GM23338 (cell line): ENCODE measurements around the gene IQCM. TPM values are rescaled to one million over a fixed set of nuclear protein-coding genes. Genes with fewer than 3 reads are reported as not detected.

ENCODE experiments used
- ATAC-seq: fragments of 200-7000 bp; cut with Tn5 transposase; 3 replicates; pipeline ENCODE4 v1.9.1; 2020
- DNase-seq: peaks from one replicate; pipeline ENCODE4 v3.0.0-alpha.2; 2015; ENCODE audit warnings: low spot score
- H2AFZ ChIP-seq: fragments of 200-600 bp; sonication (generic); 2 replicates; pipeline ENCODE4 v1.8.0; 2016; ENCODE audit warnings: antibody characterized with exemption, mild to moderate bottlenecking, moderate library complexity
- H3F3A ChIP-seq: fragments of 200-600 bp; sonication (generic); replicated peaks from 2 replicates; pipeline ENCODE4 v1.8.0; 2017; ENCODE audit warnings: antibody characterized with exemption, mixed run types, low read depth
- H3K27ac ChIP-seq: fragments of 200-600 bp; sonication (generic); 2 replicates; pipeline ENCODE4 v1.6.1; 2016; ENCODE audit warnings: low read depth
- H3K27me3 ChIP-seq: fragments of 200-600 bp; sonication (generic); 2 replicates; pipeline ENCODE4 v1.8.0; 2016; ENCODE audit warnings: mild to moderate bottlenecking, mixed run types, moderate library complexity; ENCODE audit not compliant: insufficient read depth
- H3K36me3 ChIP-seq: fragments of 200-600 bp; sonication (generic); 2 replicates; pipeline ENCODE4 v1.8.0; 2016; ENCODE audit warnings: mild to moderate bottlenecking; ENCODE audit not compliant: insufficient read depth
- H3K4me1 ChIP-seq: fragments of 200-600 bp; sonication (generic); 2 replicates; pipeline ENCODE4 v1.8.0; 2016; ENCODE audit warnings: mild to moderate bottlenecking, moderate library complexity; ENCODE audit not compliant: insufficient read depth
- H3K4me2 ChIP-seq: fragments of 200-600 bp; sonication (generic); 2 replicates; pipeline ENCODE4 v1.7.1; 2017; ENCODE audit warnings: mixed run types
- H3K4me3 ChIP-seq: fragments of 200-600 bp; sonication (generic); 2 replicates; pipeline ENCODE4 v1.6.1; 2016; ENCODE audit warnings: mixed run types
- H3K79me2 ChIP-seq: fragments of 200-600 bp; sonication (generic); replicated peaks from 2 replicates; pipeline ENCODE4 v1.8.0; 2017; ENCODE audit warnings: mild to moderate bottlenecking; ENCODE audit not compliant: insufficient read depth
- H3K9me2 ChIP-seq: fragments of 200-600 bp; sonication (generic); 2 replicates; pipeline ENCODE4 v1.8.0; 2017; ENCODE audit not compliant: insufficient read depth
- H4K20me1 ChIP-seq: fragments of 200-600 bp; sonication (generic); replicated peaks from 2 replicates; pipeline ENCODE4 v1.8.0; 2017; ENCODE audit warnings: mild to moderate bottlenecking; ENCODE audit not compliant: insufficient read depth
- H3K27ac Mint-ChIP-seq: 2 replicates; pipeline ENCODE4 v1.8.0; 2020; ENCODE audit warnings: inconsistent platforms, mild to moderate bottlenecking, moderate library complexity, mixed read lengths
- H3K27me3 Mint-ChIP-seq: 3 replicates; pipeline ENCODE4 v1.8.0; 2022; ENCODE audit warnings: low read depth, mild to moderate bottlenecking, moderate library complexity, mixed read lengths, inconsistent platforms; ENCODE audit not compliant: insufficient read depth, poor library complexity
- H3K36me3 Mint-ChIP-seq: 3 replicates; pipeline ENCODE4 v1.8.0; 2021; ENCODE audit warnings: low read depth, mild to moderate bottlenecking, inconsistent platforms, moderate library complexity, mixed read lengths
- H3K4me1 Mint-ChIP-seq: 3 replicates; pipeline ENCODE4 v1.8.0; 2020; ENCODE audit warnings: mild to moderate bottlenecking, inconsistent platforms, mixed read lengths
- H3K4me3 Mint-ChIP-seq: 3 replicates; pipeline ENCODE4 v1.8.0; 2021; ENCODE audit warnings: moderate library complexity, mild to moderate bottlenecking, inconsistent platforms, mixed read lengths
- H3K9me3 Mint-ChIP-seq: 3 replicates; pipeline ENCODE4 v1.8.0; 2020; ENCODE audit warnings: moderate library complexity, mild to moderate bottlenecking, inconsistent platforms, mixed read lengths
- CREB1 ChIP-seq: fragments of 250-450 bp; sonication (Bioruptor Pico); IDR thresholded peaks from 2 replicates; pipeline ENCODE4 v1.5.0; 2020; ENCODE audit warnings: low read depth, mild to moderate bottlenecking, moderate library complexity
- EZH2 ChIP-seq: fragments of 200-600 bp; sonication (generic); IDR thresholded peaks from one replicate; pipeline ENCODE4 v1.8.0; 2017; ENCODE audit warnings: antibody characterized with exemption, mild to moderate bottlenecking, low read depth; ENCODE audit not compliant: unreplicated experiment
- JUNB ChIP-seq: IDR thresholded peaks from one replicate; pipeline ENCODE4 v1.6.1; 2016; ENCODE audit warnings: antibody characterized with exemption; ENCODE audit not compliant: unreplicated experiment
- NANOG ChIP-seq: IDR thresholded peaks from 2 replicates; pipeline ENCODE4 v1.6.1; 2016; ENCODE audit warnings: antibody characterized with exemption, borderline replicate concordance
- POLR2AphosphoS5 ChIP-seq: IDR thresholded peaks from 2 replicates; pipeline ENCODE4 v1.6.1; 2016; ENCODE audit warnings: antibody characterized with exemption, low read depth
- STAT1 ChIP-seq: IDR thresholded peaks from one replicate; pipeline ENCODE4 v1.6.1; 2016; ENCODE audit warnings: antibody characterized with exemption; ENCODE audit not compliant: unreplicated experiment
- ZNF114 ChIP-seq: fragments of 250-450 bp; sonication (Bioruptor Pico); IDR thresholded peaks from 2 replicates; pipeline ENCODE4 v1.5.0; 2020; ENCODE audit warnings: mild to moderate bottlenecking, moderate library complexity
- ZNF331 ChIP-seq: fragments of 250-450 bp; sonication (Bioruptor Pico); IDR thresholded peaks from 2 replicates; pipeline ENCODE4 v1.5.0; 2020; ENCODE audit warnings: low read depth, mild to moderate bottlenecking, moderate library complexity
- polyA plus RNA-seq: library from polyadenylated mRNA; unstranded; fragments of >200 nt; fragmentation: Nextera tagmentation; extraction: Ambion mirVana; gene quantifications from 2 replicates; pipeline ENCODE4 v1.2.1, GENCODE V29; 2016
- total RNA-seq: library from RNA; depleted of rRNA; stranded (reverse); fragments of >200 nt; shearing (Covaris generic); gene quantifications from 2 replicates; pipeline ENCODE4 v1.2.3, GENCODE V29; 2014
- TF ChIP-seq, protein P1 (sequence below): fragments of 250-450 bp; sonication (Bioruptor Pico); IDR thresholded peaks from 2 replicates; pipeline ENCODE4 v1.5.0; 2020; ENCODE audit warnings: mild to moderate bottlenecking, moderate library complexity

Gene IQCM
- total and polyA plus RNA-seq, 2 experiments from 2014 or later = not detected

DNA sequence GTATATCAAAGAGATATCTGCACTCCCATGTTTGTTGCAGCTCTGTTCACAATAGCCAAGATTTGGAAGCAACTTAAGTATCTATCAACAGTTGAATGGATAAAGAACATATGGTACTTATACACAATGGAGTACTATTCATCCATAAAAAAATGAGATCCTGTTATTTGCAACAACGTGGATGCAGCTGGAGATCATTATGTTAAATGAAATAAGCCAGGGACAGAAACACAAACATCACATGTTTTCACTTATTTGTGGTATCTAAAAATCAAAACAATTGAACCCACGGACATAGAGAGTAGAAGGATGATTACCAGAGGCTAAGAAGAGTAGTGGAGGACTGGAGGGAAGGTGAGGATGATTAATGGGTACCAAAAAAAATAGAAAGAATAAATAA lies 14.2 kb downstream of the IQCM start (continued):
- TF ChIP-seq, protein P1, sequence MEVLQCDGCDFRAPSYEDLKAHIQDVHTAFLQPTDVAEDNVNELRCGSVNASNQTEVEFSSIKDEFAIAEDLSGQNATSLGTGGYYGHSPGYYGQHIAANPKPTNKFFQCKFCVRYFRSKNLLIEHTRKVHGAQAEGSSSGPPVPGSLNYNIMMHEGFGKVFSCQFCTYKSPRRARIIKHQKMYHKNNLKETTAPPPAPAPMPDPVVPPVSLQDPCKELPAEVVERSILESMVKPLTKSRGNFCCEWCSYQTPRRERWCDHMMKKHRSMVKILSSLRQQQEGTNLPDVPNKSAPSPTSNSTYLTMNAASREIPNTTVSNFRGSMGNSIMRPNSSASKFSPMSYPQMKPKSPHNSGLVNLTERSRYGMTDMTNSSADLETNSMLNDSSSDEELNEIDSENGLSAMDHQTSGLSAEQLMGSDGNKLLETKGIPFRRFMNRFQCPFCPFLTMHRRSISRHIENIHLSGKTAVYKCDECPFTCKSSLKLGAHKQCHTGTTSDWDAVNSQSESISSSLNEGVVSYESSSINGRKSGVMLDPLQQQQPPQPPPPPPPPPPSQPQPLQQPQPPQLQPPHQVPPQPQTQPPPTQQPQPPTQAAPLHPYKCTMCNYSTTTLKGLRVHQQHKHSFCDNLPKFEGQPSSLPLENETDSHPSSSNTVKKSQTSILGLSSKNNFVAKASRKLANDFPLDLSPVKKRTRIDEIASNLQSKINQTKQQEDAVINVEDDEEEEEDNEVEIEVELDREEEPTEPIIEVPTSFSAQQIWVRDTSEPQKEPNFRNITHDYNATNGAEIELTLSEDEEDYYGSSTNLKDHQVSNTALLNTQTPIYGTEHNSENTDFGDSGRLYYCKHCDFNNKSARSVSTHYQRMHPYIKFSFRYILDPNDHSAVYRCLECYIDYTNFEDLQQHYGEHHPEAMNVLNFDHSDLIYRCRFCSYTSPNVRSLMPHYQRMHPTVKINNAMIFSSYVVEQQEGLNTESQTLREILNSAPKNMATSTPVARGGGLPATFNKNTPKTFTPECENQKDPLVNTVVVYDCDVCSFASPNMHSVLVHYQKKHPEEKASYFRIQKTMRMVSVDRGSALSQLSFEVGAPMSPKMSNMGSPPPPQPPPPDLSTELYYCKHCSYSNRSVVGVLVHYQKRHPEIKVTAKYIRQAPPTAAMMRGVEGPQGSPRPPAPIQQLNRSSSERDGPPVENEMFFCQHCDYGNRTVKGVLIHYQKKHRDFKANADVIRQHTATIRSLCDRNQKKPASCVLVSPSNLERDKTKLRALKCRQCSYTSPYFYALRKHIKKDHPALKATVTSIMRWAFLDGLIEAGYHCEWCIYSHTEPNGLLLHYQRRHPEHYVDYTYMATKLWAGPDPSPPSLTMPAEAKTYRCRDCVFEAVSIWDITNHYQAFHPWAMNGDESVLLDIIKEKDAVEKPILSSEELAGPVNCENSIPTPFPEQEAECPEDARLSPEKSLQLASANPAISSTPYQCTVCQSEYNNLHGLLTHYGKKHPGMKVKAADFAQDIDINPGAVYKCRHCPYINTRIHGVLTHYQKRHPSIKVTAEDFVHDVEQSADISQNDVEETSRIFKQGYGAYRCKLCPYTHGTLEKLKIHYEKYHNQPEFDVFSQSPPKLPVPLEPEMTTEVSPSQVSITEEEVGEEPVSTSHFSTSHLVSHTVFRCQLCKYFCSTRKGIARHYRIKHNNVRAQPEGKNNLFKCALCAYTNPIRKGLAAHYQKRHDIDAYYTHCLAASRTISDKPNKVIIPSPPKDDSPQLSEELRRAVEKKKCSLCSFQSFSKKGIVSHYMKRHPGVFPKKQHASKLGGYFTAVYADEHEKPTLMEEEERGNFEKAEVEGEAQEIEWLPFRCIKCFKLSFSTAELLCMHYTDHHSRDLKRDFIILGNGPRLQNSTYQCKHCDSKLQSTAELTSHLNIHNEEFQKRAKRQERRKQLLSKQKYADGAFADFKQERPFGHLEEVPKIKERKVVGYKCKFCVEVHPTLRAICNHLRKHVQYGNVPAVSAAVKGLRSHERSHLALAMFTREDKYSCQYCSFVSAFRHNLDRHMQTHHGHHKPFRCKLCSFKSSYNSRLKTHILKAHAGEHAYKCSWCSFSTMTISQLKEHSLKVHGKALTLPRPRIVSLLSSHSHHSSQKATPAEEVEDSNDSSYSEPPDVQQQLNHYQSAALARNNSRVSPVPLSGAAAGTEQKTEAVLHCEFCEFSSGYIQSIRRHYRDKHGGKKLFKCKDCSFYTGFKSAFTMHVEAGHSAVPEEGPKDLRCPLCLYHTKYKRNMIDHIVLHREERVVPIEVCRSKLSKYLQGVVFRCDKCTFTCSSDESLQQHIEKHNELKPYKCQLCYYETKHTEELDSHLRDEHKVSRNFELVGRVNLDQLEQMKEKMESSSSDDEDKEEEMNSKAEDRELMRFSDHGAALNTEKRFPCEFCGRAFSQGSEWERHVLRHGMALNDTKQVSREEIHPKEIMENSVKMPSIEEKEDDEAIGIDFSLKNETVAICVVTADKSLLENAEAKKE = no peak
- no peak for TF ChIP-seq NANOG
- no peak for TF ChIP-seq ZNF331 (CRISPR knock-in tag)
- TF ChIP-seq JUNB = no peak

DNA sequence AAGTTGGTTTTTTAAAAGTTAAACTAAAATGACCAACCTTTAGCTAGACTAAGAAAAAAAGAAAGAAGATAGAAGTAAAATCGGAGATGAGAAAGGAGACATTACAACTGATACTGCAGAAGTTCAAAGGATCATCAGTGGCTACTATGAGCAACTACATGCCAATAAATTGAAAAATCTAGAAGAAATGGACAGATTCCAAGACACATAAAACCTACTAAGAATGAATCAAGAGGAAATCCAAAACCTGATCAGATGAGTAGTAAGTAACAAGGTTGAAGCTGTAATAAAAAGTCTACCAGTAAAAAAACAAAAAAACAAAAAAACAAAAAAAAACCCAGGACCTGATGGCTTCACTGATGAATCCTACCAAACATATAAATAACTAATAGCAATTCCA lies 16.1 kb downstream of the IQCM start:
- H3F3A ChIP-seq = no peaks in the 10 kb centered on the region
- Mint-ChIP-seq H3K4me1 (no peaks in the 10 kb centered on the region), H3K36me3 (no peaks in the 10 kb centered on the region), H3K4me3 (no peak overlapping the region), H3K27ac (no peak overlapping the region), H3K27me3 (no peaks in the 10 kb centered on the region), H3K9me3 (no peaks in the 10 kb centered on the region; the same call in 2 of the 3 replicates)
- H3K27me3 ChIP-seq = no peaks in the 10 kb centered on the region
- H3K4me2 ChIP-seq = no peak overlapping the region
- no peak overlapping the region for H3K27ac ChIP-seq
- no peaks in the 10 kb centered on the region for H3K79me2 ChIP-seq
- H3K9me2 ChIP-seq = no peaks in the 10 kb centered on the region
- DNase-seq = no peak
- H3K4me1 ChIP-seq = no peaks in the 10 kb centered on the region
- no peak for ATAC-seq
- no peak overlapping the region for H2AFZ ChIP-seq
- no peaks in the 10 kb centered on the region for H4K20me1 ChIP-seq
- H3K4me3 ChIP-seq = no peak overlapping the region
- no peaks in the 10 kb centered on the region for H3K36me3 ChIP-seq
- TF ChIP-seq CREB1 (CRISPR knock-in tag) (no peak), STAT1 (no peak), ZNF114 (no peak), EZH2 (no peak), ZNF331 (CRISPR knock-in tag) (no peak), POLR2AphosphoS5 (no peak)
- TF ChIP-seq, protein P1 = no peak
